HG02642 (cell line): ENCODE results near the gene FAM110C.
"Not testable (repeated sequence)": the region's sequence is repeated elsewhere in the genome, so short reads cannot be mapped to it uniquely, and the experiment has no call there.

Source experiments
- ATAC-seq: cut with Tn5 transposase; IDR thresholded peaks from one replicate; pipeline ENCODE4 v1.9.1; 2021; ENCODE audit warnings: mild to moderate bottlenecking; ENCODE audit not compliant: unreplicated experiment, poor library complexity

FAM110C gene

DNA sequence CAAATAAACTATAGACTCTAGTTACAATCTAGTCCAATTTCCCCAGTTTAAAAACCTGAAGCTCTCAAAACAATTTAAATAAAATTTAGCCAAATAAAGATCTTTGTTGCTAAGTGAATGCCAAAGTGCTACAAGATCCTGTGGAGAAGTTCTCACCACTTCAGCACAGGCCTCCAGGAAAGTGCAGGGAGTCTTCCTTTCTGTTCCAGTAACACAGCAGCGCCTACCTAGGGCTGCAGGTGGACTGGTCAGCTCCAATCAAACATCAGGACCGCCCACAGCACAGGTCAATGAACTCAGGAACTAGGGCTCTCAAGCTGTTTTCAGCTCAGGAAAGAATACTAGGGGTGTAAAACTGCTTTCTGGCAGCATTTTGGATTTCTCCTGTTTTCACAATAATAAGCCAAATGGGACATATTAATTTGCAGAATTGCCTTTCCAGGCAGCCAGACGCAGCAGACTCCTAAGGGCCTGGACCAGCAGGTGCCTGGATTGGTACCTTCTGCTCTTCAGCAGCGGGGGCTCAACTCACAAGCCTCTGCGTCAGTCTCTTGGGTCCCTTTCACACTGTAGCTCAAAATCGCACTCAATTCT, 1.5 kb downstream of the FAM110C start:
- ATAC-seq: no peak

DNA sequence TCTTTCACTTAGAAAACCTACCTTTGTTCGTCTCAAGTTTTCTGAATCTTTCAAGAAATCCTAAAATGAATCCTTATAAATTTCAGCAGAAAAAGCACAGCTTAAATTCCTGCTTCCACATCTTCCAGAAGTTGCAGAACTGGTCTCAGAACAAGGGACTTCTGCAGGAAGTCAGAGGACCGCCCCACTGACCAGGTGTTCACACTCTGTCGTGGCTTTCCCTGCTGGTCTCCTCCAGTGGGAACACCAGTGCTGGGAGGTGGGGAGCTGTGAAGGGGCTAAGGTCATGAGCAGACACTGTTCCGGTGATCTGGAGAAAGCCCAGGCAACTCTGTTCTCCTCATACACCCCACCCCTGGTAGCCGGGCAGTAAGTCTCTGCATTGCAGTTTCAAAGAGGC, 3.5 kb downstream of the FAM110C start:
- ATAC-seq: no peak

DNA sequence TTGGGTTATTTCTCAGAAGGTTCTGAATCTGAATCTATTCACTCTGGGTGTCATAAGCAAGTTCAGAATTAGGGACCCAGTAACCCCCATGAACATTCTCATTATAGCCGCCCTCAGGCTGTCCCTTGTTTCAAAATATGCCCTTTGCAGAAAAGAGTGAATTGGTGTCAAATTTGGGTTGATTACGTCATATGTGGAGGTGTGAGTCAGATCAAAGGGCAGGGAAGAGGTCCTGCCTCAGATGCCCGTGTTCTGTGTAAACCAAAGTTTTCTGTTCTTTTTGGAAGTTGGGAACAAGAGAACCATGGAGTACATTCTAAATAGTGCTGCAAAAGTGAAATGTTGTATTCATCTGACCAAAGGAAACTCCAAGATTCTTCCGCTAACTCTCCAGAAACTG, 5.8 kb downstream of the FAM110C start:
- no peak for ATAC-seq

GRCh38 chr2:38155-38554, 8.2 kb downstream of the FAM110C start:
- no peak for ATAC-seq

- ATAC-seq: no peak
These were observed 10.0 kb downstream of the FAM110C start for GRCh38 chr2:36318-36717.

DNA sequence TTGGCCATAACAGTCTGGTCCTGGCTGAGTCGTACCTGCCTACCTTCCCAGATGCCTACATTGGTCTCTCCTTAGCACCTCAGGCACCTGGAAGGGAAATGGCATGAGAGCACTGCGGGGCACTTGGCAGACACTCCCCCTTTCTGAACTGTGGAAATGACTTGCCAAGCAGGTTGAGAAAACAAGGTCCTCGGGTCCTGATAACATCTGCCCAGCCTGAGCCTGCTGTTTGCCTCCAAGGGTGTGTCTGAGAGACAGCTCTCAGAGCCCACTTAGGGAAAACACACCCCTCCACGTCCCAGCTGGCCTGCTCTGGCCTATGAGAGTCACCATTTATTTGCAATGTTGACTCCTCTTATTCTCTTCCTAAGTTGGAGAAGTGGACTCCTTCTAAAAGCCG, 10.5 kb downstream of the FAM110C start:
- ATAC-seq: no peak

DNA sequence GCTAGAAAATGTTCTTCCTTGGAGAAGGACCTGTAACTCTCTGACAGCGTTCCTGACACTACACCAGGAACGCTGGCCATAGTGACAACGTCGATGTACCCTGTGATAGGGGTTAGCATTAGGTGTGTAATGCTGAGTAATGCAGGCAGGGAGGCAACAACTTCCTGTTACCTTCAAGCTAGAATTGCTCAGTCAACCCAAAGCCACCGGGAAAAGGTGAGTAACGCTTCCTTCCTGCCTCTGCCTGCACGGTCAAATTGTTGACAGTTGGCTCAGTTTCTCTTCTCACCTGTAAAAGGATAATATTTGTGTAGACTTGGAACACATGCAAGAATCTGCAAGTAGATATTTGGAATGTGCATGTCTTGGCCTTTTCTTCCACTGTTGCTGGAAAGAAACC, 12.7 kb downstream of the FAM110C start:
- no peak for ATAC-seq

DNA sequence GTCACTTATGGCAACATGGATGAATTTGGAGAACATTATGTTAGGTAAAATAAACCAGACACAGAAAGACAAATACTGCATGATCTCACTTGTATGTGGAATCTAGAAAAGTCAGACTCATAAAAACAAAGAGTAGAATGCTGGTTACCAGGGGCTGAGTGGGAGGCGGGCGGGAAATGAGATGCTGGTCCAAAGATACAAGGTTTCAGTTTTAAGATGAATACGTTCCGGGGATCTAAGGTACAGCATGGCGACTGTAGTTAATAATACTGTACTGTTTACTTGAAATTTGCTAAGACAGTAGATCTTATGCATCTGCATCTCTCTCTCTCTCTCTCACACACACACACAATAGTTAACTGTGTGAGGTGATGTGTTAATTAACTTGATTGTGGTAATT, 14.2 kb downstream of the FAM110C start:
- ATAC-seq: no peak

DNA sequence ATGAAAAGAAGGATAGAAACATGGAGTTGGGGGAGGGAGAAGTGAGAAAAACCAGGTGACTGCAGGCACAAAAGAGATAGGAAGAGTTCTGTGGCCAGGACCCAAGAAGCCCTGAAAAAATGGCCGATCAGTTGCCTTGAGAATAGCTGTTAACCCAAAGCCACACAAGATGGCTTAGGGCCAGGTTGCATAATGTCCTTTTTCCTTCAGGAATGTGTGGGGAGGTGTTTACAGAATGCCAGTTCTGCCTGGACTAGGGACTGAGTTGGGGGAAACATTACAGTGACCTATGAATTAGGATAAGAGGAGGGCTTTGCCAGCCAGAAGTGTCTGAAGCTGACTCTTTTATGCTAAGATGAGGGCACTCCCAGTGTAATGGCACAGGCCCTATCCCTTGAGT, 17.1 kb downstream of the FAM110C start:
- ATAC-seq: no peak

- ATAC-seq: no peak
These were observed 17.8 kb downstream of the FAM110C start for GRCh38 chr2:28406-28975.

GRCh38 chr2:26891-27290, 19.4 kb downstream of the FAM110C start:
- ATAC-seq: no peak

GRCh38 chr2:25543-25942, 20.8 kb downstream of the FAM110C start:
- ATAC-seq: no peak

DNA sequence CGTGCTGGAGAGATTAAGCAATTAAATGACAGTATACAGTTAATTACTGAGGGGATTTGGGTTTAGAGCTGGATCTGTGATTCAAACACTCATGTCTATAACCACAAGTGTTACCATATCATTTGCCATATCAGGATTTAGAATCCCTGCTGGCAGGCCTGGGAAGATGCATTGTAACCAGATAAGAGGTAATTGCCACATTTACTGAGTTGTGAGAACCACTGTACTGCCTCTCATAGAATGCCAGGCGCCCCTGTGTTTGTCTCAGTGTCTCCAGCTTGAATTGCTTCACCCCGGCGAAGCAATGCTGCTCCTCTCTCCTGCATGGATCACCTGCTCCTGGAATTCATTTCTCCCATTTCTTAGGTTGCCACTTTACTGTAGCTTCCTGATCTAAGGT, 21.7 kb downstream of the FAM110C start:
- ATAC-seq: not testable (repeated sequence)

DNA sequence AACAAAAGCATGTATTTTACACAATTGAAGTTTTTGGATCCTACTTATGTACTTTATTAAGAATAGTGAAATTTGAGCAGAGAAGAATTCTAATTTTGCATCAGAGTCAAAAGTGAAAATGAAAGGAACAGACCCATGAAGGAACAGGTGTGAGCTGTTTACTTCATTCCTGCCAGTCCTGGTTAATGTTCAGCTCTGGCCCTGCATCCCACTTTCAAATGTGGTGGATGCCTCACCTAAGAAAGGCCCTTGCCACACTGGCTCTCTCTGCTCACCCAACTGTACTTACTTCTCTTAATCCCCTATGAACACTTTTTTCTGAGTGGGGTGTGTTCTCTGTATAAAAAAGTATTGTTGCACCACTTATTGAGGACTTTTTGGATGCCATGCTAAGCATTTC, 22.2 kb downstream of the FAM110C start:
- ATAC-seq: peak; percentile 97

GRCh38 chr2:23283-23682, 23.0 kb downstream of the FAM110C start:
- ATAC-seq: no peak

DNA sequence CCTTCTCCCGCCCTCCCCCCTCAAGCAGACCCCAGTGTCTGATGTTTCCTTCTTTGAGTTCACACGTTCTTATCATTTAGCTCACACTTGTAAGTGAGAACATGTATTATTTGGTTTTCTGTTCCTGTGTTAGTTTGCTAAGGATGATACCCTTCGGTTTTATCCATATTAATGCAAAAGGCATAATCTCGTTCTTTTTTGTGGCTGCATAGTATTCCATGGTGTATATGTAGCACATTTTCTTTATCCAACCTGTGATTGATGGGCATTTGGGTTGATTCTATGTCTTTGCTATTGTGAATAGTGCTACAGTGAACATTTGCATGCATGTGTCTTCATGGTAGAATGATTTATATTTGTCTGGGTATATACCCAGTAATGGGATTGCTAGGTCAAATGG, 24.1 kb downstream of the FAM110C start:
- not testable (repeated sequence) for ATAC-seq

GRCh38 chr2:20259-20658, 26.0 kb downstream of the FAM110C start:
- not testable (repeated sequence) for ATAC-seq

- ATAC-seq: no peak
These were observed 26.8 kb downstream of the FAM110C start for GRCh38 chr2:19505-19904.

DNA sequence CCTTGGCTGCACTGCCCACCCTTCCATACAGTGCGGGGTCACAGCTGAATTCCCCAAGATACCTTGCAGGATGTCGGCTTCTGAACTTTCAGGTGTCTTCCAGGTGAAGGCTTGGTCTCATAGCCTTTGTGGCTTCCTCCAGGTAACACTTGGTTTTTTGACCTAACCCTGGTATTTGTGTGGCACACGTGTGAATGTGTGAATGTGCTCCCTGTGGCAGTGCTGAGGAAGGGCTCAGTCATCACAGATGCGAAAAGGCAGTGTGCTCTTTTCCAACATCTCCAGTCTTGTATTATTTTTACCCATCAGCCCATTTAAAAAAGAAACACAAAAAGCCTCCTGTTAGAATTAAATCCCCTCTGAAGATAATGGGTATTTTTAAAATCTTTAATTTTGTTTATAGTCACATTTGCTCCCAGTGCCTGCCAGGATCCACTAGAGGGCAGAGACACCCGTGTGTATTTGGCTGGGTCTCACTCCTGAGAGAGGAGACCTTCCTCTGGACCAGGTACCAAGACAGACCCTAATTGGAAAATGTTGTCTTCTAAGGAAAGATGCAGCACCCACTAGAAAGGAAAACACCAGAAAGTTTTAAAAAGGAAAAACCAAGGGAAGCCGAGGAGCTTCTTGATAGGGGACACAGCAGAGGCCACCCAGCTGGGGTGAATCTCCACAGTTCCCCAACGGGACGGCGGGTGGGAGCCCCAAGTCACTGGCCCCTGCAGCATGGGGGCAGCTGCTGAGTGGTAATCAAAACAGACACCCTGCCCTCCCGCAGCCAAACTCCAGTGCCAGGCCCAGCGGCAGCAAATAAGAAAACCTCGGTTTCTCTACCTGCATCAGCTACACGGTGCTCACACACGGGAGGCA, 27.7 kb downstream of the FAM110C start:
- ATAC-seq: no peak

DNA sequence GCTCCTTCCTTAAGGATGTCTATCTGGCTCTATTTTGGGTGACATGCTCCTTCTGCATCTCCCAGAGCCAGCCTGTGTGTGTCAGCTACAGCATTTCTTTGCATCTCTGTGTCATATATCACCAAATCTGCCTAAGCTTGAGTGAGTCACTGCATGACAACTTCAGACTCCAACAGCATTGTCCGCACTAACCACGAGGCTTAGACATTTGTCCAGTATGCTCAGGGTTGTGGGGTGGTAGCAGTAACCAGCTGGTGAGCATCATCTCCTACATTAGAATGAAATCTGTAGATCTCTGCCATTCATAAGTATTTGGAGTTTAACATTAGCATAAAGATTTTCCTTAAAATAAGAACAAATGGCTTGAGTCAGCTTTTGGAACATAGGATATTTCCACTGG, 30.4 kb downstream of the FAM110C start:
- not testable (repeated sequence) for ATAC-seq

GRCh38 chr2:11248-11941, 34.9 kb downstream of the FAM110C start:
- no peak for ATAC-seq
